Stimulated activated CD8-positive, alpha-beta memory T cell treated with anti-CD3 and anti-CD28 coated beads, Interleukin-12 subunit alpha, Interleukin-12 subunit beta, amount 100 ng/mL, for 1 hour (primary cell): ENCODE measurements around the gene SCARB1.

Experiments
- DNase-seq: peaks from one replicate; pipeline ENCODE4 v3.0.0-alpha.2; 2020; ENCODE audit warnings: low read depth

SCARB1 gene

DNA sequence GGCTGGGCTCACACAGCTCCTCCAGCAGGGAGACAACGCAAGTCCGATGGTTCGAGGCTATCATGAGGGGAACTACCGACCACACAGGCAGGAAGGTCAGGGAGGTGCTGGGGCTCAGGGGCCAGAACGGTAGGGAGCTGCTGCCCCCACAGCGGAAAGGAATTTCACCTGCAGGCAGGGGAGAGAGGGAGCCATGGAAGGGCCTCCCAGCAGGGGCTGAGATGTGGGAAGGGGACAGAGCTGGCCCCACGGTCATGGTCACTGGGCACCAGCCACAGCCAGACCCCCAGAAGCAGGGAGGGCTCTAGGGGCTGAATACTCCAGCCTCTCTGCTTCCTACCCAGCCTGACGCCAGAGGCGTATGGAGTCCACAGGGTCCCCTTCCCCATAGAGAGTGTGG, 103.1 kb downstream of the SCARB1 start:
- no peak for DNase-seq

DNA sequence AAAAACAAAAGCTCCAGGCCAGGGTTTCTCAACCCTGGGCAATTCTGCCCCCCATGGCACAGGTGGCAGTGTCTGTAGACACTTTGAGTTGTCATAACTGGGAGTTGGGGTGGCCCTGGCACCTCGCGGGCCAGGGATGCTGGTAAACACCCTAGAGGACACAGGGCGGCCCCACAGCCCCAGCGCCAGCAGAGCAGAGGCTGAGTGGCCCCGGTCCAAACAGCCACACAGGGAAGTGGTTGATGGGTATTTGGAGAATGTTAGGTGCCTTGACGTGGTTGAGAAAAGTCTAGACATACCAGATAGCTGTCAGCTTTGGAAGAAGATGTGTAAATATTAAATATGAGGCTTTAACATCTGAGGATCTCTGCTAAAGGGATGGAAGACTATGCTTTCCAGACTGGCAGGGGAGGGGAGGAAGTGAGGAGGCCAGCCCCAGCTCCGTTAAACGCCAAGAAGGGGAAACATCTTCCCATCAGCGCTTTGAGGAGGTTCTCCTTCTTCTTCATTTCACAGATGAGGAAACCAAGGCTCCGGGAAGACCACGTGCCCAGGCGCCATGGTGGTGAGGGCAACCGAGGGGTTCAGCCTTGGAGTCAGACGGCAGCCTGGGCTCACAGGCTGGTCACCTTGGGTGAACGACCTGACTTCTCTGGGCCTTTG, 103.7 kb downstream of the SCARB1 start:
- DNase-seq: no peak

DNA sequence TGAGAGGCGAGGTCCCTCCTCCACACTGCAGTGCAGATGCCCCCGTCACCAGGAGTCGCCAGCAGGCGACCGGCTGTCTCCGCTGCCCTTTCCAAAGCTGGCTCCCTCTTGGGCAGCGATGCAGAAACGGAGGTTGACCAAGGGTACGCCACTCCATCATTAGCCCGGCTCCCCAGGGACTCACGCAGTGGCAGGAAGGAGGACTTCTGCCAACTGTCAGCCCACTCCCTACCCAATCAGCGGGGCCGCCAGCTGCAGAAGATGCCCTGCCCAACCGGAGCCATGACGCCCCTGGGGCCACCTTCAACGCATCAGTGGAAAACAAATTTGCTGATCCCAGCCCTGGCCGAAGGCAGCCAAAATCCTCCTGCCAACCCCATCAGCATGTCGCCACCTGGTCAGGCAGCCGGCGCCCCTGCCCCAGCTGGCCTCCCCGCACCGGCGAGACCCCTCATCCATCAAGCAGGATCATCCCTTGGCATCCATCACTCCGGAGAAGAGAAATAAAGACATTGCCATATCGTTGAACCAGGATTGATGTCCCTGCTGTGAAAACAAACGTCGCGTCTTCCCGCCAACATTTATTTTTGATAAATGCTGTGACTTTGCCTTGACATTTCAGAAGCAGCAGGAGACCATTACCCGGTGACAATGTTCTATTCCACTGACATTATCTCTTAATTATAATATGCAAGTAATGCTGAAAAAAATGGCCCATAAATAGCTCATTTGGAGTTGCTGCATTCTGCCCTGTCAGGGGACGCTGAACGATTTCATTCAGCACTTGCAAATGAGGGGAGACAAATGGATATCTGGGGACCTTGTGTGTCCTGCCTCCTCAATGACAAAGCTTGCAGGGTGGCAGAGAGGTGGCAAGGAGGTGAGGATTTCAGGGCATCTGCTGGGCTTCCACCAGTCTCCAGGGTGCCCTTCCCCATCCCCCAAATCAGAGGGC, 105.1 kb downstream of the SCARB1 start:
- DNase-seq: no peak

DNA sequence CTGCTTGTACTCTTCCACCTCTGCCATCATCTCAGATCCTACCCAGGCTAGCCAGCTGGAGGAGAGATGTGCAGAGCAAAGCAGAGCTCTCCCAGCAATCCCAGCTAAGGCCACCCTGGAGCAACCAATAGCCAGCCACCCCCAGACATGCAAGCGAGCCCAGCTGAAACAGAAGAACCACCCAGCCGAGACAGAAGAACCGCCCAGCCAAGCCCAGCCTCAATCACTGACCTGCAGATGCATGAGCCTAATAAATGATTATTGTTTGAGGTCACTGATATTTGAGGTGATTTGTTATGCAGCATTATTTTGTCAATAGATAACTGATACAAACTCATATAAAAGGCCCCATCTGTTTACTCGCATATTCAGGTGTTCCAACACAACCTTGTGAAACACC, 106.3 kb downstream of the SCARB1 start:
- DNase-seq: no peak

DNA sequence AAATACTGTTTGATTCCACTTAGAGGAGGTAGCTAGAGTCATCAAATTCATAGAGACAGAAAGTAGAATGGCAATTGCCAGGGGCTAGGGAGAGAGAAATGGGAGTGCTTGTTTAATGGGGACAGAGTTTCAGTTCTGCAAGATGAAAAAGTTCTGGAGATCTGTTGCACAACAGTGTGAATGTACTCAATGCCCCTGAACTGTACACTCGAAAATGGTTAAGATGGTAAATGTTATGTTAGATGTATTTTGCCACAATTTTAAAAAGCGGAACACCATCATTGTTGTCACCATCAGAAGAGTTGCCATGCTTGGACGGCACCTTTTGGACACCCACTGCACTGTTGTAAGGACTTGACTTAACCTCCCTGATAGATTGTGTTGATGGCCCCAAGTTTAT, 106.9 kb downstream of the SCARB1 start:
- DNase-seq: no peak

DNA sequence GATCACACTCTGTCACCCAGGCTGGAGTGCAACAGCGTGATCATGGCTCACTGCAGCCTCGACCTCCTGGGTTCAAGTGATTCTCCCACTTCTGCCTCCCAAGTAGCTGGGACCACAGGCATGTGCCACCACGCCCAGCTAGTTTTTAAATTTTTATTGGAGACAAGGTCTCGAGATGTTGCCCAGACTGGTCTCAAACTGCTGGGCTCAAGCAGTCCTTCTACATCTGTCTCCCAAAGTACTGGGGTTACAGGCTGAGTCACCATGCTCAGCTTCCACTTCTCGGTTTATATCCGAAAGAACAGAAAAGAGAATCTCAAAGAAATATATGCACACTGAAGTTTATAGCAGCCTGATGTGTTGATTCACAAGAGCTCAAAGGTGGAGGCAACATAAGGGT, 107.5 kb downstream of the SCARB1 start:
- DNase-seq: no peak

DNA sequence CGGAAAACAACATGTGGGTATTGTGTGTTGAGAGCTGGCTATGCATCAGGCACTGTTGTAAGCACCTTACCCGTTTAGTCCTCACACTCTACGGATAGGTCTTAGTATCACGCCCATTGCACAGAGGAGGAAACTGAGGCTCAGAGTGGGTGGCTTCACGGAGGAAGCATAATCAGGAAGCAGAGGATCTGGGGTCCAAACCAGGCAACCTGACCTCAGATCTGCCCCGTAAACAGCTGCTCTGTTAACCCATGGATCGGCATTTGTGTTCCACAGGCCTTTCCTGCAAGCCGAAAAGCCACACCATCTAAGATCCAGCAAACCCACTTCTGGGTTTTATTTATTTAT, 107.9 kb downstream of the SCARB1 start:
- no peak for DNase-seq

DNA sequence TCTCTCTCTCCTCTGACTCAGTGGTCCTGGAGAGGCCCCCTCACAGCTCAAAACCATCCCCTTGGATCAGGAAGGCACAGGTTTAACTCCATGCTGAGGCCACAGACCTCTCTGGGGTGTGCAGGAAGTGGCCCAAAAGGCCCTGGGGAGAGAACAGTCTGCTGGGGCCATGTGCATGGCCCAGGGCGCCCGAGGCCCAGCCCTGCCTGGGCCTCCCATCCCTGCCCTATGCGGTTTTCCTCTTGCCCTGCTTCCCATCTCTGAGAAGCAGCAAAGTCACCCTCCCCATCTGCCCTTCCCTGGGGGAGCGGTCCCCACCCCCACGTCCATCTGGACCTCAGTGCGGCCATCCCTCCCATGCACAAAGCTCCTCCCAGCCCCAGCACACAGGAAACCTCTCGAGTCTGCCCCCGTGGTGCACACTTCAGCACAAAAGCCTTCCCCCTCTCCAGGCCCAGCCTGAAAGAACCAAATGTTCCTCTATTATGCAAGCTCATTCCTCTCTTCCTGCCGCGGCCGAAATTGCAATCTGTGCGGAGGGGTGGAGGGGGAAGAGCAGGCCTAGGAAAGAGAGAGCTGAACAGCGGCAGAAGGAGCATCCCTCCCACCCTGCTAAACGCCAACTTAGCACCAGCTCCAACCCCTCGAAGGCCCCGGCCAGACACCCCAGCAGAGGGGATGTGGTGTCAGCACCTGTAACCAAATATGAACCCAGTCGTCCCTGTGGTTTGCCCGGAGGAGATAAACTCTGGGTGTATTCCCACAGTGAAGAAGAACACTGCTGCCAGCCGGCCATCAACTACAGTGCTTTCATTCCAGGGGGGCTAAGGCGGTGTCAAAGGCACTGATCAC, 108.5 kb downstream of the SCARB1 start:
- DNase-seq: no peak

DNA sequence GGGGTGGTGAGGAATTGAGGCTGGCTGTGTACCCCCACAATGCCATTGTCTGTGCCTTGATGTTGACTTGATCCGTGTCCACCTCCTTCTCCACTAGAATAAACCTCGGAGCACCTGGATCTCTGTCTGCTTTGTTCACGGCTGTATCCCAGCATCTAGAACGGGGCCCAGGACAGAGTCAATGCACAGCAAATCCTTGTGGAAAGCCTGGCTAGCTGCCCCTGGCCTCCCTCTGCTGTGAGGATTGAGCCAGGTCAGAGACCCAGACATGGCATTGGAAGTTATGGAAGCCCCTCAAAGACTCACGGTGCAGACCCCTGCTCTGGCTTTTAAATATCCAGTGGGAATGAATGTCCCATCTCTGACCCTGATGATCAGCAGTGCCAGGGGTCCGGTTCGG, 109.2 kb downstream of the SCARB1 start:
- DNase-seq: no peak

DNA sequence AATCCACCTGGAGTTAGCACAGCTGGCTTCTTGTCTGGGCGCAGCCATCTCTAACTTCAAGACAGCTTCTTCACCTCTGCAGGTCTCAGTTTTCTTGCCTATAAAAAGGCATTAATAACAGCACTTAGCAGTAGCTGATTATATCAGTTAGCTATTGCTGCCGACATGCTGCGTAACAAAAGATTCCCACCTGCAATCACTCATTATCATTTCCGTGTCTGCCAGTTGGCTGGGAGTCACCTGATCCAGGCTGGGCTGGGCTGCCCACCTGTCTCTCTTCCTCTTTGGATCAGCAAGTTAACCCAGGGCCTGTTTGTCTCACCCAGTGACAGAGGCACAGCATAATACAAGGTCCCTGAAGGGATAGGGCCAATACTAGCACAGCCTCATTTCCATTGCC, 109.7 kb downstream of the SCARB1 start:
- DNase-seq: no peak

DNA sequence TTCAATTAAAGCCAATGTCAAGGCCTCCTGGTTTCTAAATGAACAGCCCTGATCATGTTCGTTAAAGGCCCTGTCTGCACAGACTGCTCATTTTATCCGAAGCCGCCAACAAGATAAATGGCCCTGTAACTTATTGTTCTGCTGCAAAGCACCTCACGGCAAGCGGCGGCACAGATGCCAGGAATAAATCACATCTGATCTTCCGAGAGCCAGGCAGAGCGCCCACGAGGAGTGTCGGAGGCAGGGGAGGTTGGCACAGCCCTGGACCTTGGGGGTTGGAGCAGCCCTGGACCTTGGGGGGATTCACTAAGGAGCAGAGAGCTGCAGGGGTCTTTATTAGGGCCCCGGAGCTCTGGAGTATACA, 110.5 kb downstream of the SCARB1 start:
- no peak for DNase-seq

DNA sequence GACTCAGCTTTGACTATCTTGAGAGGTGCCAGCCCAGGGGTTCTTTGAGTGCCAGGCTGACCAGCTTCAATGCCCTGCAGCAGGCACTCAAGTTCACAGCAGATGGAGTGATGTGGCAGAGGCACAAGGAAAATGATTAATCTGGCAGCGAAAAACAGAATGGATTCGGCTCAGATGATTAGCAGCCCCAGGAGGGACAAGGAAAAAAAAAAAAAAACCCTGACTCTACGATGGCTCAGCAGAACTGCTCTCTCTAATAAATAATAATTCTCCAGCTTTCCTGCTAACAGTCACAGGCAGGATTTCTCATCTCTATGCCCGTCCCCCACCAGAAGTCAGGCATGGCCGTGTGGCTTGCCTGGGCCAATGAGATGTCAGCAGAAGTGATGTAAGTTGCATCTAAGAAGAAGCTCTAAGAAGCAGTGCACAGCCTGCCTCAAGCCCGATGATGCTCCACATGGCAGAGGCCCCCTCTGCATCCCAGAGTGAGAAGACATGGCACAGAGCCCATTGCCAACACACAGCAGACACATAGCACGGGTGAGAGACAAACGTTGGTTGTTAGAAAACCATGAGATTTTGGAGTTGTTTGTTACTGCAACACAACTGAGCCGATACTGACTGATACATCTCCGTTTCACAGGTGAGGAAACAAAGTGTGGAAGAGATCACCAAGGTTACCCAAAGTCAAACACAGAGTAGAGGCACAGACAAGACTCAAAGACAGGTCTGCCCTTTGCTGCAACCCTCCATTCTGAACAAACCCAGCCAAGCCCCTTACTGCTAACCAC, 111.0 kb downstream of the SCARB1 start:
- no peak for DNase-seq

DNA sequence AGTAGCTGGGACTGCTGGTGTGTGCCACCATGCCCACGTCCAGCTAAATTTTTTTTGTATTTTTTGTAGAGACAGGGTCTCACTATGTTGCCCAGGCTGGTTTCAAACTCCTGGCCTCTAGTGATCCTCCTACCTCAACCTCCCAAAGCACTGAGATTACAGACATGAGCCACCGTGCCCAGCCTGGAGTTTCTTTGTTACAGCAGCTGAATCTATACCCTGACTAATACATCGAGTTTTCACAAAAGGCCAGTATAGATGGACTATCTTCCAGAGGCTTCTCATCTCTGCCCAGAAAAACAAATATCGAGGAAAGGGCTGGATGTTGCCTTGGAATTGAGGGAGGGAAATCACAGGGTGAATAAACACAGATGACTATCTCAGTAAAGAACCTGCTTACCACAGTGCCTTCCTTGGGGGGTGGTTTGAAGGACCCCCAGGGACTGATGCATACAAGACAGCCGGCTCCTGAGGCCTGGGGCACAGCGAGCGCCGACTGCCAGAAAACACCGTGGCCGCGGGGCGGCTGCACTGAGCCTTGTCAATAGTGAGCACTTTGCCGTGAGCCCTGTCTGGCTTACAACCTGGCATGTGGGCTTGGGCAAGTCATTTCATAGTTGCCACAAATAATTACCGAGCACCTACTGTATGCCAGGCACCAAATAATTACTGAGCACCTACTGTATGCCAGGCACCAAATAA, 111.9 kb downstream of the SCARB1 start:
- no peak for DNase-seq

DNA sequence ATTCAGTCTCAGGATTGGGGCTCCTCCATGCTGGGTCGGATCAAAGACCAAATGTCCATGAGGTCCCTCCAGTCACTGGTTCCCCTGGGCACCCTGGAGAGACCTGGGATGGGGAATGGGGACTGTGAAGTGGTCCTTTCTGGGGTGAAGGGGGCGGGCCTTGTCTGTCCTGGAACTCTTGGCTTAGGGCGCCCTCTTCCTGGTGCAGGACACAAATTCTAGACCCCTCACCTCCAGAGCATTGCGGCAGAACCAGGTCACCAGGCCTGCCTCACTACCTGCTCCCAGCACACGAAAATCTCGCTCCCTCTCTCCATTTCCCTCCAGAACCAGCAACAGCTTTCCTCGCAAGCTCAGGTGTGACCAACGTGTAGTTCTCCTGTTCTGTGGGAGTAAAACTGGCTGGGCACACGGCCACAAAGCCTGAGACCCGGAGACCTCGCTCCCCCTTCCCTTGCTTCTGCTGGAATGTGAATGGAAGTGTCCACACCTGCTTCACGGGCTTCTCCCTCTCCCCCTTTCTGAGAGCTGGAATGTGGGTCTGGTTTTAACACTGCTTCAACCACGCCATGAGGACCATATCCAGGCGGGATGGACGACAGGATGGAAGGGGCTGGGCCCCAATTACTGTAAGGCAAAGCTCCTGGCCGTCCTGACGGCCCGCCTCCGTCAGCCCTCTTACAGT, 112.7 kb downstream of the SCARB1 start:
- no peak for DNase-seq

DNA sequence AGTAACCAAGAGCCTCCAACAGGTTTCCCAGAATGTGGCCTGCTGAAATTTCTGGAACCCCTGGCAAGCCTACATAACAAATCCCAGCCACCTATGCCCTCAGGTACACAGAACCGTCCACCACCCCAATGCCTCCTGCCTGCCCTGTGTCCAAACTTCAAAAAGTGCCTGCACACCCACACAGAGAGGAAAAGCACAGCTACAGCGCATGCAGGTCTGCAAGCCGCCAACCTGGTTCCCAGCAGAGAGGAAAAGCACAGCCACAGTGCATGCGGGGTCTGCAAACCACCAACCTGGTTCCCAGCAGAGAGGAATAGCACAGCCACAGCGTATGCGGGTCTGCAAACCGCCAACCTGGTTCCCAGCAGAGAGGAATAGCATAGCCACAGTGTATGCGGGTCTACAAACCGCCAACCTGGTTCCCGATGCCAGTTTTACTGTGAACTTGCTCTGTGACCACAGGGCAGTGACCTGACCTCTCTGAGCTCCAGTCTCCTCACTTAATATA, 113.5 kb downstream of the SCARB1 start:
- DNase-seq: no peak

DNA sequence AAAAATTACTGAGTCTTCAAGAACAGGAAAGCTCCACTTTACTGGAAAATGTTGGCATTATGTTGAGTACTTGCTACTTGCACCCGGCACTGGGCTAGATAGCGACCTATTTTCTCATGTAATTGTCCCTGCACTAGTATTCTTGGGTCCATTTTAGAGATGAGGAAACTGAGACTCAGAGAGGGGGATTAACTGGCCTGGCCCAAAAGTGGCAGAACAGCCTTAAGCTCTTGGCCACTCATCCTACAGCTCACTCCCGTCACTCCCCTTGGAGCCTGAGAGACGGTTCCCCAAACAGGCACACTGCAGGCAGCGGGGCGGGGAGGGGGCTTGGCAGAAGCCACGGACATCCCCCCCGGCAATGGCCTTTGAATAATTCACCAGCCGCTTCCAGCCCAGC, 113.9 kb downstream of the SCARB1 start:
- no peak for DNase-seq

DNA sequence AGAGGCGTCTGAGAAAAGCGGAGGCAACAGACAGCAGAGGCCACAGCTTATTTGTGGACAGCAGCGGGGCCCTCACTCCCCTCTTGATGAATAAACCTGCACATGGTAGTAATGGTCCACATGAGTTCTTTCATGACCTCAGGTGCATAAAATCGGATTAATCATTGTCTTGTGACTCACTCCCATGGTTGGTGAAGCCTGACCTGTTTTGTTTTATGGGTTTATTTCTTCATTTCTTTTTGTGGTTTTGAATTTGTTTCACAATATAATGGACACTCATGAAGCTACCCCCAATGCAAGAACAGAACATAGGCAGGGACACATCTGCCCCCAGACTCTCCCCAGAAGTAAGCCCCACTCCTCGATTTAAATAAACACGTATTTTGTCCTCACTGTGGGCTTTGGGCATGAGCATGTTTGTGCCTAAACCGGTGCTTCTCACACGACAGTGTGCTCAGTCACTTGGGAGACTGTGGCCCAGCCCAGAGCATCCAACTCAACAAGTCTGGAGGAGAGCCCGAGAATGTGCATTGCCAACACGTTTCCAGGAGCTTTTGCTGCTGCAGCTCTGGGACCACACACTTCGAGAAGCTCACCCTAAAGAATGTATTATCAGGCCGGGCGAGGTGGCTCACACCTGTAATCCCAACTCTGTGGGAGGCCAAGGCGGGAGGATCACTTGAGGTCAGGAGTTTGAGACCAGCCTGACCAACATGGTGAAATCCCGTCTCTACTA, 116.1 kb downstream of the SCARB1 start:
- no peak for DNase-seq

DNA sequence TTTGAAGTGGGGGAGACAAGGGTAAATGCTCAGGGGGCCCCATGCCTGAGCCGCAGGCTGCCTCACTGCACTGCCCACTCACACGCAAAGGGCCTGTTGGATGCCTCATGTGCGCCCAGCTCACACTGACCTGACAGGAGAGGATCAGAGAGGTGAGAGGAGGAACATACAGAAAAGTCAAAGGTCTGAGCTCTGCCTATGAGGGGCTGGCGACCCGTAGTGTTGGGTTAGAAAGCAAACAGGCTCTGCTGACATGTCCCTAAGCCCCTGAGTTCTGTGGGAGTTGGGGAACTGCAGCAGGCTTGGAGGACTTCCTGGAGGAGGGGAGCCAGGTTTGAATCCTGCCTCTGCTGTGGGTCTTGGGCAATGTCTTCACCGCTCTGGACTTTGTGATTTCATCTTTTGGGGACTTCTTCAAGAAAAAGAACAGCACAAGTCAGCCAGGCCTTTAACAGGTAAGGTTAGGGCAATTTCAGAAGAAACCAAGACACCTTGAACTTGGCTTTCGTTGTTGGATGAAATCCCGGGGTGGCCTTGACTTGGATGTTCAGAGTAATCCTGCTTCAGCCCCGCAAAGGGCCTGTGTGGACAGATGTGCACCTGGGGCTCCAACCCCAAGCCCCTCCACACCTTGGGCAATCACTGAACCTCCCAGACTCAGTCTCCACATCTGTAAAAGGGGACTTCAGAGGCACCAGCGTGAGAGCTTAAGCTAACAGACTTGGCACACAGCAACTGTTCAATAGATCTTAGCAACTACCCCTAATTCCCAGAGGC, 116.8 kb downstream of the SCARB1 start:
- DNase-seq: no peak
